H9 (cell line): ENCODE measurements around the gene CXCL13. TPM values are rescaled to one million over a fixed set of nuclear protein-coding genes. Genes with fewer than 3 reads are reported as not detected.
A peak's percentile ranks its signal among the peaks of the same experiment; 100 is the strongest.

ENCODE experiments used
- DNase-seq: peaks from one replicate; pipeline ENCODE4 v3.0.0-alpha.2; 2017
- H2AFZ ChIP-seq: one replicate; pipeline ENCODE4 v1.6.1; 2013; ENCODE audit warnings: mild to moderate bottlenecking, low read length, control low read depth, moderate library complexity
- H2AK5ac ChIP-seq: 2 replicates; pipeline ENCODE4 v1.6.1; 2013; ENCODE audit warnings: low read length, control low read depth, mixed read lengths; ENCODE audit not compliant: insufficient read length
- H2BK120ac ChIP-seq: one replicate; pipeline ENCODE4 v1.6.1; 2013; ENCODE audit warnings: low read depth, mild to moderate bottlenecking, low read length, control low read depth, inconsistent platforms; ENCODE audit not compliant: poor library complexity, severe bottlenecking
- H2BK12ac ChIP-seq: 2 replicates; pipeline ENCODE4 v1.6.1; 2013; ENCODE audit warnings: low read length, control low read depth, mixed read lengths, low read depth; ENCODE audit not compliant: insufficient read length
- H2BK15ac ChIP-seq: 2 replicates; pipeline ENCODE4 v1.6.1; 2013; ENCODE audit warnings: low read depth, low read length, control low read depth
- H2BK20ac ChIP-seq: one replicate; pipeline ENCODE4 v1.6.1; 2013; ENCODE audit warnings: low read depth, mild to moderate bottlenecking, low read length, control low read depth, inconsistent platforms; ENCODE audit not compliant: poor library complexity, severe bottlenecking
- H2BK5ac ChIP-seq: 2 replicates; pipeline ENCODE4 v1.6.1; 2013; ENCODE audit warnings: low read length, control low read depth, mixed read lengths; ENCODE audit not compliant: insufficient read length
- H3K14ac ChIP-seq: 2 replicates; pipeline ENCODE4 v1.6.1; 2013; ENCODE audit warnings: low read length, control low read depth; ENCODE audit not compliant: insufficient read depth
- H3K18ac ChIP-seq: 2 replicates; pipeline ENCODE4 v1.6.1; 2013; ENCODE audit warnings: low read depth, mild to moderate bottlenecking, mixed read lengths, low read length, control low read depth; ENCODE audit not compliant: insufficient read length
- H3K23ac ChIP-seq: 2 replicates; pipeline ENCODE4 v1.6.1; 2013; ENCODE audit warnings: low read length, control low read depth, mixed read lengths, low read depth; ENCODE audit not compliant: insufficient read length
- H3K23me2 ChIP-seq: 2 replicates; pipeline ENCODE4 v1.6.1; 2013; ENCODE audit warnings: low read depth, mild to moderate bottlenecking, mixed read lengths, low read length, control low read depth; ENCODE audit not compliant: insufficient read length, poor library complexity, severe bottlenecking
- H3K27ac ChIP-seq: 2 replicates; pipeline ENCODE4 v1.5.1; 2013; ENCODE audit warnings: low read length, control low read depth, mixed read lengths, low read depth; ENCODE audit not compliant: insufficient read length
- H3K27me3 ChIP-seq: 2 replicates; pipeline ENCODE4 v1.6.1; 2013; ENCODE audit warnings: low read length, control low read depth, inconsistent platforms; ENCODE audit not compliant: insufficient read depth
- H3K4ac ChIP-seq: 2 replicates; pipeline ENCODE4 v1.6.1; 2013; ENCODE audit warnings: low read depth, mild to moderate bottlenecking, control low read depth, inconsistent platforms, low read length, moderate library complexity
- H3K4me1 ChIP-seq: 2 replicates; pipeline ENCODE4 v1.6.1; 2013; ENCODE audit warnings: low read length, control low read depth, inconsistent platforms; ENCODE audit not compliant: insufficient read depth
- H3K4me2 ChIP-seq: 2 replicates; pipeline ENCODE4 v1.6.1; 2013; ENCODE audit warnings: low read length, control low read depth, mixed read lengths; ENCODE audit not compliant: insufficient read length, insufficient read depth
- H3K56ac ChIP-seq: 2 replicates; pipeline ENCODE4 v1.6.1; 2013; ENCODE audit warnings: low read depth, mild to moderate bottlenecking, mixed read lengths, low read length, control low read depth; ENCODE audit not compliant: insufficient read length
- H3K79me1 ChIP-seq: 2 replicates; pipeline ENCODE4 v1.6.1; 2013; ENCODE audit warnings: low read depth, mild to moderate bottlenecking, moderate library complexity, low read length, control low read depth, inconsistent platforms; ENCODE audit not compliant: insufficient read depth, poor library complexity, severe bottlenecking
- H3K79me2 ChIP-seq: 2 replicates; pipeline ENCODE4 v1.6.1; 2013; ENCODE audit warnings: low read length, control low read depth, inconsistent platforms; ENCODE audit not compliant: insufficient read depth
- H3K9ac ChIP-seq: 2 replicates; pipeline ENCODE4 v1.6.1; 2013; ENCODE audit warnings: low read length, control low read depth, mixed read lengths; ENCODE audit not compliant: insufficient read length; ENCODE audit errors: extremely low read depth
- H3K9me3 ChIP-seq: one replicate; pipeline ENCODE4 v1.6.1; 2013; ENCODE audit warnings: low read depth, low read length, inconsistent platforms; ENCODE audit not compliant: control insufficient read depth
- H3T11ph ChIP-seq: one replicate; pipeline ENCODE4 v1.6.1; 2013; ENCODE audit warnings: mild to moderate bottlenecking, low read length, control low read depth, inconsistent platforms
- H4K20me1 ChIP-seq: one replicate; pipeline ENCODE4 v1.6.1; 2013; ENCODE audit not compliant: control insufficient read depth, insufficient read length, insufficient read depth
- H4K5ac ChIP-seq: 2 replicates; pipeline ENCODE4 v1.6.1; 2013; ENCODE audit warnings: low read depth, mild to moderate bottlenecking, mixed read lengths, low read length, control low read depth; ENCODE audit not compliant: insufficient read length
- H4K8ac ChIP-seq: replicated peaks from 2 replicates; pipeline ENCODE4 v1.6.1; 2013; ENCODE audit warnings: low read length, control low read depth, mixed read lengths, low read depth; ENCODE audit not compliant: insufficient read length
- H4K91ac ChIP-seq: 2 replicates; pipeline ENCODE4 v1.6.1; 2013; ENCODE audit warnings: low read depth, mild to moderate bottlenecking, moderate library complexity, mixed read lengths, low read length, control low read depth; ENCODE audit not compliant: insufficient read length
- H3K27ac Mint-ChIP-seq, 3 experiments: 2 replicates in 2 of 3; 3 replicates in 1 of 3; pipeline ENCODE4 v1.8.0; 2020 to 2021; ENCODE audit warnings: mixed read lengths in 3 of 3, mild to moderate bottlenecking in 1 of 3, moderate library complexity in 1 of 3
- H3K27me3 Mint-ChIP-seq: 2 replicates; pipeline ENCODE4 v1.8.0; 2021; ENCODE audit warnings: low read depth, mild to moderate bottlenecking, moderate library complexity, mixed read lengths
- H3K36me3 Mint-ChIP-seq, 3 experiments: 2 replicates in 2 of 3; 3 replicates in 1 of 3; pipeline ENCODE4 v1.8.0; 2020 to 2021; ENCODE audit warnings: low read depth in 3 of 3, mixed read lengths in 3 of 3; ENCODE audit not compliant: insufficient read depth in 1 of 3
- H3K4me1 Mint-ChIP-seq, 2 experiments: 2 replicates each; pipeline ENCODE4 v1.8.0; 2020; ENCODE audit warnings: mixed read lengths in 2 of 2
- H3K4me3 Mint-ChIP-seq, 2 experiments: 2 replicates in 1 of 2; 3 replicates in 1 of 2; pipeline ENCODE4 v1.8.0; 2020 to 2021; ENCODE audit warnings: mild to moderate bottlenecking in 2 of 2, mixed read lengths in 2 of 2, moderate library complexity in 1 of 2
- H3K9me3 Mint-ChIP-seq, 2 experiments: 2 replicates in 1 of 2; 3 replicates in 1 of 2; pipeline ENCODE4 v1.8.0; 2020; ENCODE audit warnings: mild to moderate bottlenecking in 2 of 2, mixed read lengths in 2 of 2, moderate library complexity in 1 of 2
- CTCF ChIP-seq: fragments of 200-600 bp; sonication (generic); conservative IDR thresholded peaks from 3 replicates; pipeline ENCODE4 v1.8.0; 2021; ENCODE audit warnings: antibody characterized with exemption, mild to moderate bottlenecking
- WGBS: extraction: QIAGEN DNeasy Blood & Tissue Kit; methylation state at CpG from one replicate; pipeline ENCODE4 v1.1.7; 2013; ENCODE audit warnings: missing lambda C conversion rate, low lambda C conversion rate, mixed read lengths; ENCODE audit not compliant: insufficient read length; ENCODE audit errors: extremely low coverage; 5-methylcytosine and 5-hydroxymethylcytosine counted together
- total RNA-seq: library from RNA; stranded (reverse); gene quantifications from 2 replicates; pipeline ENCODE4 v1.2.1, GENCODE V29; 2021

CXCL13 gene
- total RNA-seq, 1 experiment from 2014 or later: not detected

- peak; percentile 88 for TF ChIP-seq CTCF
- Histone ChIP-seq H3K23me2 (no peaks in the 10 kb centered on the region), H4K20me1 (no peaks in the 10 kb centered on the region), H2BK5ac (no peak overlapping the region), H3K4me1 (no peaks in the 10 kb centered on the region), H4K5ac (no peak overlapping the region), H2BK15ac (no peak overlapping the region), H2AK5ac (no peak overlapping the region), H2BK120ac (no peak overlapping the region), H3K79me2 (no peaks in the 10 kb centered on the region), H3K56ac (no peak overlapping the region), H4K8ac (no peak overlapping the region), H3K4me2 (no peak overlapping the region), H3K9ac (no peak overlapping the region), H3T11ph (no peak overlapping the region), H3K27me3 (no peaks in the 10 kb centered on the region), H3K79me1 (no peaks in the 10 kb centered on the region), H2BK20ac (no peak overlapping the region), H3K23ac (no peak overlapping the region), H3K27ac (no peak overlapping the region), H3K18ac (no peak overlapping the region), H3K14ac (no peak overlapping the region), H3K4ac (no peak overlapping the region), H2BK12ac (no peak overlapping the region), H3K9me3 (no peaks in the 10 kb centered on the region), H2AFZ (peak overlapping the region; percentile 70), H4K91ac (no peak overlapping the region)
- Mint-ChIP-seq H3K4me1 (peaks cover 6 to 7% of the 10 kb centered on the region in 2 experiments), H3K27me3 (peaks cover 1% of the 10 kb centered on the region), H3K36me3 (no peaks in the 10 kb centered on the region), H3K27ac (no peak overlapping the region; a peak in 1 of 7 replicates), H3K4me3 (no peak overlapping the region), H3K9me3 (no peaks in the 10 kb centered on the region)
- WGBS: no CpG with 5 or more reads among the region's 12 CpGs
- DNase-seq: peak; percentile 88
Observed at GRCh38 chr4:77618383-77619241, 13.0 kb downstream of the CXCL13 start.
